Left ventricle myocardium superior (tissue), 1 donor: Measurements from ENCODE around the gene CNTRL. TPM values are rescaled to one million over a fixed set of nuclear protein-coding genes. Genes with fewer than 3 reads are reported as not detected.
"Not testable (repeated sequence)": the region's sequence is repeated elsewhere in the genome, so short reads cannot be mapped to it uniquely, and the experiment has no call there.

ENCODE experiments used
- ATAC-seq: fragments of 200-7000 bp; cut with Tn5 transposase; one replicate; pipeline ENCODE4 v1.9.1; 2020; ENCODE audit warnings: mild to moderate bottlenecking, moderate library complexity
- DNase-seq: peaks from one replicate; pipeline ENCODE4 v3.0.0-alpha.2; 2020
- intact Hi-C: fragments of 100-400 bp; cut with micrococcal nuclease; formaldehyde crosslinking; loops from one replicate; pipeline ENCODE4 v1.11.0; 2022
- total RNA-seq: library from RNA; stranded (reverse); fragmentation: NEBNext Ultra II Directional; extraction: Animal tissue kit (Norgen Biotek cat#: 25700); gene quantifications from one replicate; pipeline ENCODE4 v1.2.1, GENCODE V29; 2021
- donor health status: DM: no; HTN: yes; CAD: no; lungs with severe emphysema.

CNTRL gene
- total RNA-seq, 1 donor from 2014 or later, result 4.2 TPM

GRCh38 chr9:121069396-121069795, 5.4 kb upstream of the CNTRL start:
- ATAC-seq (no peak), DNase-seq (no peak)
- intact Hi-C loops, result no loop called here

GRCh38 chr9:121071370-121071755, 3.4 kb upstream of the CNTRL start:
- DNase-seq, result no peak
- intact Hi-C loops, result no loop called here
- no peak for ATAC-seq

GRCh38 chr9:121071756-121072421, 2.9 kb upstream of the CNTRL start:
- ATAC-seq, result no peak
- intact Hi-C loops, result no loop called here
- DNase-seq, result no peak

- intact Hi-C loops, result no loop called here
- DNase-seq (no peak), ATAC-seq (peak; percentile 40)
Measured at GRCh38 chr9:121073038-121073437, 1.7 kb upstream of the CNTRL start.

GRCh38 chr9:121075251-121076036, 689 bp downstream of the CNTRL start:
- DNase-seq (no peak), ATAC-seq (no peak)
- intact Hi-C loops, result no loop called here

GRCh38 chr9:121082075-121082474, 7.3 kb downstream of the CNTRL start:
- intact Hi-C loops, result no loop called here
- ATAC-seq (no peak), DNase-seq (no peak)

GRCh38 chr9:121085661-121086060, 10.9 kb downstream of the CNTRL start:
- no peak for ATAC-seq

DNA sequence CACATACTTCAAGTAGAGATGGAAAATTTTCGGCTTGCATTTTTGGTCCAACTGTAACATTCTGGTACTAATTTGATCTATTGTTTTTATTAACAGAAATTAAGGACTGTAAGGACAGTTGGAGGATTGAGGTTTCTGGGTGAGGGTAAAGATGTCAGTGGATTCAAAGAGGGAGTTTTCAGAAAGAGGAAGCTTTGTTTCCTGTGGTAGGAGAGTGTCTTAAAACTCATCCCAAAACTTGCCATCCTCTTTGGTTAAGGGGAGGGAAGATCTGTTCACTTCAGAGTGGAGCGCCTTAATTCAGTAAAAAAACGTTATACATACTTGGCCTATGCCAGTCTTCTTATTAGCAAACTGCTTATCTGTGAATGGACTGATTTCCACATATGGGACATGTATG, 13.8 kb downstream of the CNTRL start:
- DNase-seq, result no peak
- no peak for ATAC-seq
- intact Hi-C loops, result loop anchor here (2.0 kb wide), 1 partner anchor 26 kb away; no protein-coding TSS in a partner anchor

More at GRCh38 chr9:121085661-121086060, 10.9 kb downstream of the CNTRL start:
- no peak for DNase-seq
- intact Hi-C loops, result no loop called here

DNA sequence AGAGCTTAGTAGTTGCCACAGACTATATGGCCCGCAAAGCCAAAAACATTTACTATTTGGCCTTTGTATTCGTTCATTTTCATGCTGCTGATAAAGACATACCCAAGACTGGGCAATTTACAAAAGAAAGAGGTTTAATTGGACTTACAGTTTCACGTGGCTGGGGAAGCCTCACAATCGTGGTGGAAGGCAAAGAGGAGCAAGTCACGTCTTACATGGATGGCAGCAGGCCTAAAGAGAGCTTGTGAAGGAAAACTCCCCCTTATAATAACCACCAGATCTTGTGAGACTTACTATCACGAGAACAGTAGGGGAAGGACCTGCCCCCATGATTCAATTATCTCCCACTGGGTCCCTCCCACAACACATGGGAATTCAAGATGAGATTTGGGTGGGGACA, 16.0 kb downstream of the CNTRL start:
- intact Hi-C loops, ATAC-seq, DNase-seq: not testable (repeated sequence)

DNA sequence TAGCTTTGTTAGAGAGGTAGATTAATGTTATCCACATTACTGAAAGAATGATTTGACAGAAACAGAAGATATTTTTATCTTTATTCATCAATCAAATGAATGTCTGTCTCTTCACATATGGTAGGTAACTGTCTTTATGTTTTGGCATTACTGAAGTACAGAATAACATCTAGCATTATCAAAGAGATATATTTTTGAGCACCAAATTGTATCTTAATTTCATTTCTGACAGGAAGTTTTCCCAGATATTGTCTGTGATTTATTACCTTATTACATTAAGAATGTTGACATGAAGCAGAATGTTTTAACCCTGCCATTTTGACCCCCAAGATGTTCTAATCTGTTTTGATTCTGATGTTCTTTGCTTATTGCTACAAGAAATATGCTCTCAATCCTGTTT, 20.3 kb downstream of the CNTRL start:
- intact Hi-C loops, result no loop called here
- no peak for DNase-seq
- no peak for ATAC-seq

DNA sequence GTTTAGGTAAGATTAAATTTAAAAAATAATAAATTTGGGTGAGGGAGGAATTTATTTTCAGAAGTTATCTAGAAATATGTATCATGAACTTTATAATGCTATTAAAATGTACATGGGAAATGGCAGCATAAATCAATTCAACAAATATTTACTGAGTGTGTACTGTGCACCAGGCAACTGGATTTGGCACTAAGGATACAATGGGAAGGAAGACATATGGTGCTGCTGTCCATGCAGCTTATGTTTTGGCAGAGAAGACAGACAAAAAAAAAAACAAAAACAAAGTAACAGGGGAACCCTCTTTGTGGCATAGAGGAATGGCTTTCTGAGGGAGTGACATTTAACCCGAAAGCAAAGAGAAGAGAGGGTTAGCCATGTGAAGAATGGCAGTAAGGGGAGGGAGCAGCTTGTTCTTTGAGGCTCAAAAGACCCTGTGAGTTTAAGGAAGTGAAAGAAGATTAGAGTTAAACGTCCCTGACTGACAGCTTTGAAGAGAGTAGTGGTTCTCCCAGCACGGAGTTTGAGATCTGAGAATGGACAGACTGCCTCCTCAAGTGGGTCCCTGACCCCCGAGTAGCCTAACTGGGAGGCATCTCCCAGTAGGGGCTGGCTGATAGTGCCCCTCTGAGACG, 23.9 kb downstream of the CNTRL start:
- ATAC-seq, result no peak

GRCh38 chr9:121104054-121104453, 29.3 kb downstream of the CNTRL start:
- ATAC-seq, DNase-seq, intact Hi-C loops: not testable (repeated sequence)

More for the DNA sequence above, 23.9 kb downstream of the CNTRL start:
- DNase-seq, result no peak
- intact Hi-C loops, result no loop called here

DNA sequence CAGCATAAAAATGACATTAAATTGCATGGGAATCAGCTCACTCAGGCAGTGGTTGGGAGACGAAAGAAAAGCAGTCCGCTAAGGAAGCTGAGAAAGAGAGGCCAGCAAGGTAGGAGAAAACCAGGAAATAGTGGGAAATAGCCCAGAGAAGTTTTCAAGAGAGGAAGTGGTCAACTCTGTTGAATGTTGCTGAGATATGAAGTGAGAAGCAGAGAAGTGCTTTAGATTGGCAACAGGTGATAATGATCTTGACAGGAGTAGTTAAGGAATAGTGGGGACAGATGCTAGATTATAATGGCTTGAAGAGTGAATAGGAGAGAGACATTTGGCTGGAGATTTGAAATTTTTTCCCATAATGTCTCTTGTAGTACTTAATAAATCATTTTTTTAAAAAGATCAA, 30.8 kb downstream of the CNTRL start:
- intact Hi-C loops, result no loop called here
- DNase-seq (no peak), ATAC-seq (no peak)

- no peak for ATAC-seq
- DNase-seq, result no peak
- intact Hi-C loops, result no loop called here
Measured at GRCh38 chr9:121107029-121107428, 32.3 kb downstream of the CNTRL start.

- intact Hi-C loops, result no loop called here
- DNase-seq (no peak), ATAC-seq (no peak)
Measured at GRCh38 chr9:121107881-121108280, 33.1 kb downstream of the CNTRL start.

GRCh38 chr9:121115466-121115865, 40.7 kb downstream of the CNTRL start:
- ATAC-seq (no peak), DNase-seq (no peak)
- intact Hi-C loops, result loop anchor here (2.0 kb wide), 1 partner anchor 27 kb away; no protein-coding TSS in a partner anchor

- intact Hi-C loops, result no loop called here
- no peak for ATAC-seq
- DNase-seq, result no peak
Measured at GRCh38 chr9:121118266-121118665, 43.5 kb downstream of the CNTRL start.

GRCh38 chr9:121120386-121120785, 45.6 kb downstream of the CNTRL start:
- no peak for DNase-seq
- intact Hi-C loops, result no loop called here
- ATAC-seq, result no peak

DNA sequence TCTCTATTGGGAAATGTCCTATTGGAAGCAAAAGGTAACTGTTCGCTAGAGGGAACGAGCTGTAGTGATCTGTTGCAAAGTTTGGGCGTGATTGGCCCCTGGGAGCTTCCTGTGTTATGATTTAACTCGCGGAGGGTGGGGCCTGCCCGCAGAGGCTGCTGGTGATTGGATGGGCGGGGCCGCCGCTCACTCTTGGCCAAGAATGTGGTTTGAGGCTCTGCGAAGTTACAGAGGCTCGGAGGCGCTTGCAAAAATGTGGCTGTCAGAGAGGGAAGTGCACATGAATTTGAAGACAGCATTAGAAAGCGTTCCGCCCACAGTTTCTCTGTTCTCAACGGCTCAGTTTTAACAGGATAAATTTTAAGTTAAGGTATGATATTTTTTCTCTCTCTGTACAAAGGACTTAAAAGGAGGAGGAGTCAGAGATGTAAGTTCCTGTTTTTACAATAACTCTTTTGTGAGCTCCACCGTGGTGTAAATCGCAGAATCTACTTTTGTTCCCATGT, 46.9 kb downstream of the CNTRL start:
- ATAC-seq, result peak; percentile 100
- intact Hi-C loops, result no loop called here

More for the DNA sequence above, 46.9 kb downstream of the CNTRL start:
- peak; percentile 99 for DNase-seq
